HG03442 (cell line): ENCODE results near the gene PDE2A.
A peak's percentile ranks its signal among the peaks of the same experiment; 100 is the strongest.

Experiments used
- ATAC-seq: cut with Tn5 transposase; IDR thresholded peaks from one replicate; pipeline ENCODE4 v1.9.1; 2021; ENCODE audit warnings: mild to moderate bottlenecking, moderate library complexity; ENCODE audit not compliant: unreplicated experiment

Gene PDE2A

DNA sequence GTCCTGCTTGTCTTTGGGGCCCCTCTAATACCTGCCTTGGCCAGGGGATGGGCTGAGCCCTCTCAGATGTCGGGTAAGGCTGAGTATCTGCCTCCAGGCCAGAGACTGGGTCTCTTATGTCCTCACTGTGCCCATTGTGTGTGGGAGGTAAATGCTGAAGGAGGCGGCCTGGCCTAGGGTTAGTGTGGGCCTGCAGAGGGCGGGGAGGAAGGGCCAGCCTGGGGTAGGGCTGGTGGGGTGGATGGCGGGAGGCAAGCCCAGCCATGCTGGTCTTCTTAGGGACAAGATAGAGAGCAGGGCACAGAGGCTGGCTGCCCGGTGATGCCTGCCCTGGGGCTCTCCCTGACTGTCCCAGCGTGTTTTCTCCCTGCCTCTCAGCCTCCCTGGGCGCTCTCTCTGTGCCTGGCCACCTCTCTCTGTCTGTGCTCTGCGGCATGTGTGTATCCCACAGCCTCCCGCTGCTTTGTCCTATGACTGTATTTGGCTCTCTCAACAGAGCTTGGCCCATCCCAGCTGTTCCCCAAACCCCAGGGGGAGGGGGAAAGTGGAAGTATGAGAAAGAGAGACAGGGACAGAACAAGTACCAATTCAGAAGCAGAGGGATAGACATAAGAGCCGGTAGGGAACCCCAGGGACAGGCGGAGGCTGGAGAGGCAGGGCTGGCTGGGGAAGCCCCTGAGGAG, 57.0 kb downstream of the PDE2A start:
- ATAC-seq = no peak

- ATAC-seq = no peak
Measured at GRCh38 chr11:72616655-72617054, 57.6 kb downstream of the PDE2A start.

- no peak for ATAC-seq
Measured at GRCh38 chr11:72615329-72615728, 58.9 kb downstream of the PDE2A start.

DNA sequence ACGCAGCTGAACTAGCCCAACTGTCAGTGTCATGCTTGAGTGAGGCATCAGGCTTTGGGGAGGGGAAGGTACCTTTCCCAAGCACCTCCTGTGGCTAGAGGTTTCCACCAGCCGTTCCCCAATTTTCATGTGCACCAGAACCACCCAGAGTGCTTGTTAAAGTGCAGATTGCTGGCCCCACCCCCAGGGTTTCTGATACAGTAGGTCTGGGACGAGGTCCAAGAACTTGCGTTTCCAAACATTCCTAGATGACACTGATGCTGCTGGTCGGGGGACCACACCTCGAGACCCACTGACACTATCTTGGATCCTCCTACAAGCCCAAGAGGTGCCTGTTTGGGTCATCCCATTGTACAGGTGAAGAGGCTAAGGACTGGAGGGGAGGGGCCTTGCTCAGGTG, 59.8 kb downstream of the PDE2A start:
- no peak for ATAC-seq

DNA sequence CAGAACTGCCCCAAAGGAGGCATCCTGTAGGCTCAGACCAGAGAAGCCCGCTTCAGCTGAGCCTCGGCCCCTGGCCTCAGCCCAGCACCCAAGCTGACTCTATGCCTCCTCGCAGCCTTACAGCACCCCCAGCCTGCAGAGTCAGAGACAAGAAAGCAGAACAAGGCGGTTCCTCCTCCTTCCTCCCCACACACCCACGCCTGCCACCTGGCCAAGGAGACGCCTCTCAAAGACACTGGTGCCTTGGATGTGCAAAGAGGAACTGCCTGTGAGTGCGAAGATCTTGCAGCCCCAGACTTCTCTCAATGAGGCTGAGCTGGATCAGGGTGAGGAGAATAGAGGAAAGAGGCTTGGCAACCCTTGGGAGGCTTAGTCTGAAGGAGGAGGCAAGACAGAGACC, 60.2 kb downstream of the PDE2A start:
- ATAC-seq = peak; percentile 60

GRCh38 chr11:72613450-72613849, 60.8 kb downstream of the PDE2A start:
- no peak for ATAC-seq

DNA sequence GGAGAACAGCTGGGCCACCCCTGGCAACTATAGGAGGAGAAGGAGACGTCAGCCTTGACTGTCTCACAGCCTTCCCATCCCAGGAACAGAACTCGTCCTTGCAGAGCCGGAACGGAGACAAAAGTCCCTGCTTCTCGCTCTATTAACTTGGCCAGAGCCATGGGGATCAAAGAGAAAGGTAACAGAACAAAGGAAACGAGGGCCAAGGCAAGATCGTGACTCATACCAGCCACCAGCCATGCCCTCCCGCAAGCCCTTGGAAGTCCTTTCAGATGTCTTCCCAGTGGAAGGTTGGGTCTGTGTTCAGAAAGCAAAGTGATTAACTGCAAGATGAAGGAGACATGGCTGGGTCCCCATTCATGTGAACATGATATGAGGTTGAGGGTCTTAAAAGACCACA, 64.7 kb downstream of the PDE2A start:
- no peak for ATAC-seq

GRCh38 chr11:72609045-72609444, 65.2 kb downstream of the PDE2A start:
- no peak for ATAC-seq

DNA sequence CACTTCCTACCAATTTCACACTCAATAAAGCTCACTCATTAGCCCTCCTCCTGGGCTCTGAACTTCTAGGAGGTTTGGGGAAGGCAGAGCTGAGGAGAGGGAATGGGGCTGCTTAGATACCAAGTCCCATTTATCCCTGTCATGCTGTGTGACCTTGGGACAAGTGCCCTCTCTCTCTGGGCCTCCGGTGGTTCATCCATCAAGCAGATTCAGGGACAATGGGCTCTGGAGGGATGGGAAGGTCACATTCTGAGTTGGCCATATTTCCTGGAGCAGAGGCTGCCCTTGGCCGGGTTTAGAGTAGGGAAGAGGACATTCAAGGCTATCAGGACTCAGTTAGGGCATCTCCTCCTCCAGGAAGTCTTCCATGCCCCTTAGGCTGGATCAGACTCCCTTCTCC, 66.7 kb downstream of the PDE2A start:
- ATAC-seq = no peak

DNA sequence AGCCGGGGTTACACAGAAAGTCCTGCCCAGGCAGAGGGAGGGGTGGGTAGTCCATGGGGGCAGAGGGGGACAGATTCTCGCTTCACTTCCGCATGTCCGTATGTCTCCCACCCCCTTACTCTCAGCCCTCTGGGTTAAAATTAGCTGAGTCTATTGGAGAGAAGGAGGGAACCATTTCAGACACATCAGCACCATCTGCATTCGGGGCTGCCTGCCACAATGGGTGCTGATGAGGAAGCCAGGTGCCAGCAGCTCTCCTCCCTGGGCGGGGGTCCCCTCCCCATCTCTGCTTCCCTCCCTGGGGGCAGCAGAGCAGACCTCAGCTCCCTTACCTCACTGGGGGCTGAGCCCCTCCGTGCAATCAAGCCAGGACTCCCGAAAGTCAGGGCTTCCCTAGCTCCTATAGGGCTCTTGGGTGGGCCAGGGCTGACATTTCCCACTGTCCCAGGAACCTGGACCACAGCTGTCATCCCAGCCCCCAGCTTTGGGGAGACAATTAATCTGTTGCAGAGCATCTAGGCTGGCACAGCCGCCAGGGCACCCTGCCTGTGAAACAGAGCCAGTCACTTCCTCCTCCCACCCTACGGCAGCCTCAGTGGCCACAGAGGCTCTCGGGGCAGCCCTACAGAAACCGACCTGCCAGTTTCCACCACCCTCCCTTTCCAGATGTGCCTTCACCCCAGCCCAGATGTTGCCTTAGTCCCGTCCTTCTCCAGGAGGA, 67.3 kb downstream of the PDE2A start:
- no peak for ATAC-seq

DNA sequence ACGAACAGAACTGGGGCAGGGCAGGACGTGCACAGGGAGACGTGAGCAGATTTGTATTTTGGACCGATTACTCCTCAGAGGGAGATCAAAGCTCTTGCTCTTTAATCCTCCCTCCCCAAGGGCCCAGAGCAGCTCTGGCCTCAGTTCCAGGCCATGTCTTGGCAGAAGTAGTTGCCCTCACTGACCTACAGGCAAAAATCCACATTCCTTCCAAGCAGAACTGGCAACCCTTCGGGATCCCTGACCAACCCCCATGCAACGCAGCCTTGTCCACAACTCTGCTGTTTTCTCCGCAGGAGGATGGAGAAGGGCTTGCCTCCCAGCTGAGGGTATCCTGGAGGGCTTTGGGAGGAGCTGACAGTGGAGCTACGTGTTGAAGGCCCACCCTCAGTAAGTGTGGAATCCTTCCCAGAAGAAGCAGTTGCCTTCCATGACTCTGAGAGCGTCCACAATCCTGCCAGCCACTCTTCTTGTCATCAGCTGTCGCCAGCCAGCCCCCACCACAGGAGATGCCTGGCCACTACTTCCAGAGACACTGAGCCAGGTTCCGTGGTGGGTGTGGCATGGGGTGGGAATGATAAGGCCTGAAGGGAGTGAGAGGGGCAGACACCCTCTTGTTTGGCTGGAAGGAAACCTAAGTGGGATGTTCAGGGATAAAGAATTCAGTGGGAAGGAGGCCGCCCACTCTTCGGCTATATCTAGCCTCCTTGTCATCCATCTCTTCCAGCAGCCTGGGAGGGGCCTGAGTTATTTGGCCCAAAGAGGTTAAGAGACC, 68.1 kb downstream of the PDE2A start:
- ATAC-seq = no peak

- no peak for ATAC-seq
Measured at GRCh38 chr11:72604256-72604655, 70.0 kb downstream of the PDE2A start.

GRCh38 chr11:72602250-72602904, 71.8 kb downstream of the PDE2A start:
- no peak for ATAC-seq

- ATAC-seq = no peak
Measured at GRCh38 chr11:72600557-72600956, 73.7 kb downstream of the PDE2A start.

DNA sequence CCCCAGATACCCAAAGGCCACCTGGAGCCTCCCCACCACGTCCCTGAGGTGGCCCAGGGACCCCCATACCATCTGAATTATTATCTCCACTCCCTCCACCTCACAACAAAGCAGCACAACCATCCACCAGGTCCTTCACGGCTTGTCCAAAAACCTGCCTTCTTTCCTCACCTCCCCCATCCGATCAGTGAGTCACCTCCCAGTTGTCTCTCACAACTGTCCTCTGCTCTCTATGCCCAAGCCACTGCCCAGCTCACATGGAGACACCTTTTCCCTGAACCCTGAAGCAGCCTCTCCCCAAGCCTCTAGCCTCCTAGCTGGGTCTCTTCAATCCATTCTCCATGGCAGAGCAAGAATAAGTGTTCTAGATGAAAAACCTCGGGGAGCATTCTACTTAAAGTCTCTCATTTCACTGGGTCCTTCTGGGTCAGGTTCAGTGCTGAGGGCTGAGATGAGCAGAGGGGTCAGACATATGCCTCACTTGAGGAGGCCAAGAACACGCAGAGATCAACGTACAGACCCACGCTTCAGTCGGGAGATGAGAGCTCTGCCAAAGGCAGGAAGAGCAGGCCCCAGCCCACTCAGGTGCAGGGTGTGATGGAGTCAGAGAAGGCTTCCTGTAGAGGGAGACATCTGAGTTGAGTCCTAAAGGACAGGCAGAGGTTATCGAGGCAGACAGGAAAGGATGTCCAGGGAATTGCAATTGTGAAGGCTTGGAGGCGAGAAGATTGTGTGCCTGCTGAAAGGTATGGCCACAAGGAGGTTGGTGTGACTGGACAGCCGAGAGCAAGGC, 74.7 kb downstream of the PDE2A start:
- no peak for ATAC-seq

- no peak for ATAC-seq
Measured at GRCh38 chr11:72598906-72599305, 75.3 kb downstream of the PDE2A start.

- ATAC-seq = no peak
Measured at GRCh38 chr11:72598466-72598865, 75.8 kb downstream of the PDE2A start.

- ATAC-seq = no peak
Measured at GRCh38 chr11:72597721-72598120, 76.5 kb downstream of the PDE2A start.

DNA sequence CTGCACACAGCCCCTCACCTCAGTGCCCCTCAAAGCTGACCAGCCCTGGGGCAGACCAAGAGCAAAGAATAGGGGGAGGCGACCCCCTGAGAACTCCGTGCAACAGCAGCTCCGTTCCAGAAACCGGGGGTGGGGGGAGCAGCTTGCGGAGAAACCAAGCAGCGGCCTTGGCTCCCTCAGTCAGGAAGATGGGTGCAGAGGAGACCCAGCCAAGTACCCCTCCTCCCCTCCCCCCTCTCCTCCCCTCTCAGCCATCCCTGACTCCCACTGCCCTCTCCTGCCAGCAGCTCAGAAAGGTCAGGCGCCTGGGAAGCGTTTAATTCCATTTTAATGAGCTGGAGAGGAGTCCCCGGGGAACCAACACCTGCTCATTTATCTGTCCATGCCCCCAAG, 78.9 kb downstream of the PDE2A start:
- ATAC-seq = no peak

- no peak for ATAC-seq
Measured at GRCh38 chr11:72594493-72595291, 79.5 kb downstream of the PDE2A start.
